Measurements from ENCODE around the gene TMEM212. TPM values are rescaled to one million over a fixed set of nuclear protein-coding genes. Genes with fewer than 3 reads are reported as not detected.

The TMEM212 gene
- total and polyA plus RNA-seq, 7 donors, result not detected

- Histone ChIP-seq H3K36me3 (no peaks in the 10 kb centered on the region), H3K9me3 (no peaks in the 10 kb centered on the region), H3K27ac (peak overlapping the region in 2 of 4 donors; percentile 11 to 36), H3K4me1 (peaks cover 0 to 23% (median 15%) of the 10 kb centered on the region in 4 donors), H3K27me3 (no peaks in the 10 kb centered on the region), H3K4me3 (no peak overlapping the region)
- 80% methylated on average over 5 of the region's 5 CpGs for WGBS, 2 donors
- intact Hi-C loops (cut with DNase I), result loop anchor here (5.0 to 10.0 kb wide), 3 partner anchors 131 to 502 kb away; no protein-coding TSS in a partner anchor
- no peak for DNase-seq
- no peak for TF ChIP-seq POLR2AphosphoS5 (IDR thresholded peaks at IDR 0.05)
- TF ChIP-seq EP300 (IDR thresholded peaks at IDR 0.05), result no peak
- TF ChIP-seq CTCF (IDR thresholded peaks at IDR 0.05), result no peak
- no peak for TF ChIP-seq POLR2A (IDR thresholded peaks at IDR 0.05)
These were observed 10.2 kb upstream of the TMEM212 start for GRCh38 chr3:171832989-171833388.

GRCh38 chr3:171833789-171834460 is 9.2 kb upstream of the TMEM212 start:
- Histone ChIP-seq H3K36me3 (no peaks in the 10 kb centered on the region), H3K9me3 (no peaks in the 10 kb centered on the region), H3K4me1 (peaks cover 0 to 29% (median 22%) of the 10 kb centered on the region in 4 donors), H3K4me3 (no peak overlapping the region), H3K27me3 (no peaks in the 10 kb centered on the region), H3K27ac (peak overlapping the region; percentile 11 to 54 (median 31))
- no peak for DNase-seq
- intact Hi-C loops (cut with DNase I), result loop anchor here (5.0 to 10.0 kb wide), 3 partner anchors 132 to 501 kb away; no protein-coding TSS in a partner anchor
- WGBS, 2 donors, result 11 to 47% methylated on average over 3 of the region's 3 CpGs
- TF ChIP-seq POLR2A (IDR thresholded peaks at IDR 0.05) (no peak), CTCF (IDR thresholded peaks at IDR 0.05) (peak in 3 of 4 experiments; percentile 26 to 36 (median 30)), POLR2AphosphoS5 (IDR thresholded peaks at IDR 0.05) (no peak), EP300 (IDR thresholded peaks at IDR 0.05) (no peak)

GRCh38 chr3:171834461-171834801 is 8.7 kb upstream of the TMEM212 start:
- Histone ChIP-seq H3K36me3 (no peaks in the 10 kb centered on the region), H3K27me3 (no peaks in the 10 kb centered on the region), H3K4me1 (peaks cover 0 to 30% (median 22%) of the 10 kb centered on the region in 4 donors), H3K4me3 (no peak overlapping the region), H3K9me3 (no peaks in the 10 kb centered on the region), H3K27ac (peak overlapping the region in 2 of 4 donors; percentile 38 to 54)
- intact Hi-C loops (cut with DNase I), result loop anchor here (5.0 to 10.0 kb wide), 3 partner anchors 132 to 500 kb away; no protein-coding TSS in a partner anchor
- no peak for DNase-seq
- TF ChIP-seq EP300 (IDR thresholded peaks at IDR 0.05), result no peak
- 85 to 91% methylated on average over 5 of the region's 5 CpGs for WGBS, 2 donors

GRCh38 chr3:171835116-171835515 is 8.0 kb upstream of the TMEM212 start:
- intact Hi-C loops (cut with DNase I), result loop anchor here (10.0 kb wide), 1 partner anchor 500 kb away; no protein-coding TSS in a partner anchor
- Histone ChIP-seq H3K4me1 (peaks cover 0 to 26% (median 18%) of the 10 kb centered on the region in 4 donors), H3K9me3 (no peaks in the 10 kb centered on the region), H3K27ac (no peak overlapping the region), H3K36me3 (no peaks in the 10 kb centered on the region), H3K4me3 (no peak overlapping the region), H3K27me3 (no peaks in the 10 kb centered on the region)
- 85 to 92% methylated on average over 5 of the region's 5 CpGs for WGBS, 2 donors
- no peak for DNase-seq
- TF ChIP-seq POLR2AphosphoS5 (IDR thresholded peaks at IDR 0.05), result no peak
- no peak for TF ChIP-seq CTCF (IDR thresholded peaks at IDR 0.05)
- no peak for TF ChIP-seq EP300 (IDR thresholded peaks at IDR 0.05)
- no peak for TF ChIP-seq POLR2A (IDR thresholded peaks at IDR 0.05)

GRCh38 chr3:171835613-171836012 is 7.5 kb upstream of the TMEM212 start:
- Histone ChIP-seq H3K9me3 (no peaks in the 10 kb centered on the region), H3K36me3 (no peaks in the 10 kb centered on the region), H3K27ac (no peak overlapping the region), H3K27me3 (no peaks in the 10 kb centered on the region), H3K4me1 (peaks cover 0 to 26% (median 15%) of the 10 kb centered on the region in 4 donors), H3K4me3 (no peak overlapping the region)
- intact Hi-C loops (cut with DNase I), result loop anchor here (10.0 kb wide), 1 partner anchor 499 kb away; no protein-coding TSS in a partner anchor
- no peak for DNase-seq
- WGBS, 2 donors, result 87 to 89% methylated on average over 2 of the region's 2 CpGs
- TF ChIP-seq CTCF (IDR thresholded peaks at IDR 0.05) (no peak), POLR2A (IDR thresholded peaks at IDR 0.05) (no peak), POLR2AphosphoS5 (IDR thresholded peaks at IDR 0.05) (no peak), EP300 (IDR thresholded peaks at IDR 0.05) (no peak)

All from sigmoid colon (tissue), 7 donors.